Prostate gland (tissue), 2 donors: ENCODE measurements around the gene C1orf21. TPM values are rescaled to one million over a fixed set of nuclear protein-coding genes. Genes with fewer than 3 reads are reported as not detected.

Experiments used
- DNase-seq: peaks from one replicate; pipeline ENCODE4 v3.0.0-alpha.2; 2019; ENCODE audit warnings: low spot score
- H3K27ac ChIP-seq, 2 donors: fragments of 200-600 bp; sonication (generic); 2 replicates each; pipeline ENCODE4 v1.5.1; 2017 to 2019
- H3K27me3 ChIP-seq: fragments of 200-600 bp; sonication (generic); replicated peaks from 2 replicates; pipeline ENCODE4 v1.5.1; 2019; ENCODE audit not compliant: insufficient read depth
- H3K36me3 ChIP-seq, 2 donors: fragments of 200-600 bp; sonication (generic); 1 replicate in 1 of 2; 2 replicates in 1 of 2; pipeline versions ENCODE4 v1.5.1 to v1.8.1; 2017 to 2019
- H3K4me1 ChIP-seq: fragments of 200-600 bp; sonication (generic); replicated peaks from 2 replicates; pipeline ENCODE4 v1.5.1; 2019
- H3K4me3 ChIP-seq, 2 donors: fragments of 200-600 bp; sonication (generic); 2 replicates each; pipeline ENCODE4 v1.5.1; 2017 to 2019
- H3K9me3 ChIP-seq: fragments of 200-600 bp; sonication (generic); 2 replicates; pipeline ENCODE4 v1.5.1; 2017
- CTCF ChIP-seq, 4 experiments: fragments of 200-600 bp in 2 of 4; fragments of 450-650 bp in 2 of 4; sonication (generic) in 2 of 4; IDR thresholded peaks; 1 replicate in 3 of 4; 2 replicates in 1 of 4; pipeline ENCODE4 v1.5.1; 2016 to 2019; ENCODE audit warnings: antibody characterized with exemption in 4 of 4, mild to moderate bottlenecking in 2 of 4, moderate library complexity in 2 of 4
- POLR2A ChIP-seq: fragments of 450-650 bp; IDR thresholded peaks from one replicate; pipeline ENCODE4 v1.6.1; 2016; ENCODE audit warnings: antibody characterized with exemption, mild to moderate bottlenecking
- POLR2AphosphoS5 ChIP-seq: sonication (generic); formaldehyde crosslinking; IDR thresholded peaks from one replicate; pipeline ENCODE4 v1.6.1; 2017; ENCODE audit warnings: antibody characterized with exemption
- WGBS: methylation state at CpG from one replicate; pipeline ENCODE4 v1.1.5; 2018; 5-methylcytosine and 5-hydroxymethylcytosine counted together
- intact Hi-C: fragments of 100-400 bp; cut with DNase I; formaldehyde crosslinking; loops from one replicate; pipeline ENCODE4 v1.14.2; 2022
- total RNA-seq, 2 donors: library from RNA; depleted of rRNA; stranded (reverse); fragments of >200 nt; gene quantifications; one replicate each; pipeline ENCODE4 v1.1.0, GENCODE V29; 2016

Gene C1orf21
- total RNA-seq, 2 donors from 2014 or later = 28.8 to 79.3 TPM

GRCh38 chr1:184494929-184495328 lies 108.1 kb downstream of the C1orf21 start:
- WGBS = 98% methylated on average over 4 of the region's 4 CpGs
- no peaks in the 10 kb centered on the region for H3K36me3 ChIP-seq
- H3K9me3 ChIP-seq = no peaks in the 10 kb centered on the region
- H3K27ac ChIP-seq = no peak overlapping the region
- H3K27me3 ChIP-seq = no peaks in the 10 kb centered on the region
- intact Hi-C loops = loop anchor here (5.0 kb wide), 1 partner anchor 127 kb away; no protein-coding TSS in a partner anchor
- DNase-seq = no peak
- H3K4me3 ChIP-seq = no peak overlapping the region
- H3K4me1 ChIP-seq = peaks cover 5% of the 10 kb centered on the region
- no peak for TF ChIP-seq POLR2AphosphoS5
- no peak for TF ChIP-seq CTCF (IDR thresholded peaks at IDR 0.05)
- no peak for TF ChIP-seq POLR2A

GRCh38 chr1:184497959-184498723 lies 111.3 kb downstream of the C1orf21 start:
- H3K27me3 ChIP-seq = no peaks in the 10 kb centered on the region
- H3K36me3 ChIP-seq = no peaks in the 10 kb centered on the region
- DNase-seq = no peak
- no peak overlapping the region for H3K27ac ChIP-seq
- 91% methylated on average over 10 of the region's 10 CpGs for WGBS
- TF ChIP-seq CTCF (IDR thresholded peaks at IDR 0.05) = no peak
- no peak for TF ChIP-seq POLR2A
- TF ChIP-seq POLR2AphosphoS5 = no peak
- intact Hi-C loops = no loop called here
- H3K4me3 ChIP-seq = no peak overlapping the region
- H3K4me1 ChIP-seq = peaks cover 5% of the 10 kb centered on the region
- no peaks in the 10 kb centered on the region for H3K9me3 ChIP-seq

GRCh38 chr1:184499616-184500015 lies 112.8 kb downstream of the C1orf21 start:
- H3K4me1 ChIP-seq = peaks cover 6% of the 10 kb centered on the region
- TF ChIP-seq CTCF (IDR thresholded peaks at IDR 0.05) = no peak
- no peak for TF ChIP-seq POLR2A
- no peak for TF ChIP-seq POLR2AphosphoS5
- intact Hi-C loops = no loop called here
- H3K36me3 ChIP-seq = no peaks in the 10 kb centered on the region
- no peak overlapping the region for H3K27ac ChIP-seq
- H3K9me3 ChIP-seq = no peaks in the 10 kb centered on the region
- no peak overlapping the region for H3K4me3 ChIP-seq
- no peak for DNase-seq
- no peaks in the 10 kb centered on the region for H3K27me3 ChIP-seq
- 92% methylated on average over 1 of the region's 1 CpG for WGBS

GRCh38 chr1:184502161-184502560 lies 115.3 kb downstream of the C1orf21 start:
- TF ChIP-seq CTCF (IDR thresholded peaks at IDR 0.05) (no peak), POLR2A (no peak), POLR2AphosphoS5 (no peak)
- Histone ChIP-seq H3K27me3 (no peaks in the 10 kb centered on the region), H3K4me1 (peaks cover 6% of the 10 kb centered on the region), H3K36me3 (no peaks in the 10 kb centered on the region), H3K9me3 (no peaks in the 10 kb centered on the region), H3K4me3 (no peak overlapping the region), H3K27ac (no peak overlapping the region)
- no peak for DNase-seq
- WGBS = 77% methylated on average over 6 of the region's 6 CpGs
- intact Hi-C loops = no loop called here

GRCh38 chr1:184503221-184503749 lies 116.5 kb downstream of the C1orf21 start:
- Histone ChIP-seq H3K9me3 (no peaks in the 10 kb centered on the region), H3K27me3 (no peaks in the 10 kb centered on the region), H3K4me3 (no peak overlapping the region), H3K27ac (peak overlapping the region; percentile 40 to 72), H3K36me3 (no peaks in the 10 kb centered on the region), H3K4me1 (peaks cover 10% of the 10 kb centered on the region)
- no peak for TF ChIP-seq POLR2AphosphoS5
- no peak for TF ChIP-seq POLR2A
- TF ChIP-seq CTCF (IDR thresholded peaks at IDR 0.05) = no peak
- DNase-seq = no peak
- intact Hi-C loops = no loop called here
- WGBS = 82% methylated on average over 6 of the region's 6 CpGs
